H9 (cell line): ENCODE results near the gene LCE6A. TPM values are rescaled to one million over a fixed set of nuclear protein-coding genes. Genes with fewer than 3 reads are reported as not detected.

Source experiments
- DNase-seq: peaks from one replicate; pipeline ENCODE4 v3.0.0-alpha.2; 2017
- H2AFZ ChIP-seq: one replicate; pipeline ENCODE4 v1.6.1; 2013; ENCODE audit warnings: mild to moderate bottlenecking, low read length, control low read depth, moderate library complexity
- H2AK5ac ChIP-seq: 2 replicates; pipeline ENCODE4 v1.6.1; 2013; ENCODE audit warnings: low read length, control low read depth, mixed read lengths; ENCODE audit not compliant: insufficient read length
- H2BK120ac ChIP-seq: one replicate; pipeline ENCODE4 v1.6.1; 2013; ENCODE audit warnings: low read depth, mild to moderate bottlenecking, low read length, control low read depth, inconsistent platforms; ENCODE audit not compliant: poor library complexity, severe bottlenecking
- H2BK12ac ChIP-seq: 2 replicates; pipeline ENCODE4 v1.6.1; 2013; ENCODE audit warnings: low read length, control low read depth, mixed read lengths, low read depth; ENCODE audit not compliant: insufficient read length
- H2BK15ac ChIP-seq: 2 replicates; pipeline ENCODE4 v1.6.1; 2013; ENCODE audit warnings: low read depth, low read length, control low read depth
- H2BK20ac ChIP-seq: one replicate; pipeline ENCODE4 v1.6.1; 2013; ENCODE audit warnings: low read depth, mild to moderate bottlenecking, low read length, control low read depth, inconsistent platforms; ENCODE audit not compliant: poor library complexity, severe bottlenecking
- H2BK5ac ChIP-seq: 2 replicates; pipeline ENCODE4 v1.6.1; 2013; ENCODE audit warnings: low read length, control low read depth, mixed read lengths; ENCODE audit not compliant: insufficient read length
- H3K14ac ChIP-seq: 2 replicates; pipeline ENCODE4 v1.6.1; 2013; ENCODE audit warnings: low read length, control low read depth; ENCODE audit not compliant: insufficient read depth
- H3K18ac ChIP-seq: 2 replicates; pipeline ENCODE4 v1.6.1; 2013; ENCODE audit warnings: low read depth, mild to moderate bottlenecking, mixed read lengths, low read length, control low read depth; ENCODE audit not compliant: insufficient read length
- H3K23ac ChIP-seq: 2 replicates; pipeline ENCODE4 v1.6.1; 2013; ENCODE audit warnings: low read length, control low read depth, mixed read lengths, low read depth; ENCODE audit not compliant: insufficient read length
- H3K23me2 ChIP-seq: 2 replicates; pipeline ENCODE4 v1.6.1; 2013; ENCODE audit warnings: low read depth, mild to moderate bottlenecking, mixed read lengths, low read length, control low read depth; ENCODE audit not compliant: insufficient read length, poor library complexity, severe bottlenecking
- H3K27ac ChIP-seq: 2 replicates; pipeline ENCODE4 v1.5.1; 2013; ENCODE audit warnings: low read length, control low read depth, mixed read lengths, low read depth; ENCODE audit not compliant: insufficient read length
- H3K27me3 ChIP-seq: 2 replicates; pipeline ENCODE4 v1.6.1; 2013; ENCODE audit warnings: low read length, control low read depth, inconsistent platforms; ENCODE audit not compliant: insufficient read depth
- H3K4ac ChIP-seq: 2 replicates; pipeline ENCODE4 v1.6.1; 2013; ENCODE audit warnings: low read depth, mild to moderate bottlenecking, control low read depth, inconsistent platforms, low read length, moderate library complexity
- H3K4me1 ChIP-seq: 2 replicates; pipeline ENCODE4 v1.6.1; 2013; ENCODE audit warnings: low read length, control low read depth, inconsistent platforms; ENCODE audit not compliant: insufficient read depth
- H3K4me2 ChIP-seq: 2 replicates; pipeline ENCODE4 v1.6.1; 2013; ENCODE audit warnings: low read length, control low read depth, mixed read lengths; ENCODE audit not compliant: insufficient read length, insufficient read depth
- H3K56ac ChIP-seq: 2 replicates; pipeline ENCODE4 v1.6.1; 2013; ENCODE audit warnings: low read depth, mild to moderate bottlenecking, mixed read lengths, low read length, control low read depth; ENCODE audit not compliant: insufficient read length
- H3K79me1 ChIP-seq: 2 replicates; pipeline ENCODE4 v1.6.1; 2013; ENCODE audit warnings: low read depth, mild to moderate bottlenecking, moderate library complexity, low read length, control low read depth, inconsistent platforms; ENCODE audit not compliant: insufficient read depth, poor library complexity, severe bottlenecking
- H3K79me2 ChIP-seq: 2 replicates; pipeline ENCODE4 v1.6.1; 2013; ENCODE audit warnings: low read length, control low read depth, inconsistent platforms; ENCODE audit not compliant: insufficient read depth
- H3K9ac ChIP-seq: 2 replicates; pipeline ENCODE4 v1.6.1; 2013; ENCODE audit warnings: low read length, control low read depth, mixed read lengths; ENCODE audit not compliant: insufficient read length; ENCODE audit errors: extremely low read depth
- H3K9me3 ChIP-seq: one replicate; pipeline ENCODE4 v1.6.1; 2013; ENCODE audit warnings: low read depth, low read length, inconsistent platforms; ENCODE audit not compliant: control insufficient read depth
- H3T11ph ChIP-seq: one replicate; pipeline ENCODE4 v1.6.1; 2013; ENCODE audit warnings: mild to moderate bottlenecking, low read length, control low read depth, inconsistent platforms
- H4K20me1 ChIP-seq: one replicate; pipeline ENCODE4 v1.6.1; 2013; ENCODE audit not compliant: control insufficient read depth, insufficient read length, insufficient read depth
- H4K5ac ChIP-seq: 2 replicates; pipeline ENCODE4 v1.6.1; 2013; ENCODE audit warnings: low read depth, mild to moderate bottlenecking, mixed read lengths, low read length, control low read depth; ENCODE audit not compliant: insufficient read length
- H4K8ac ChIP-seq: replicated peaks from 2 replicates; pipeline ENCODE4 v1.6.1; 2013; ENCODE audit warnings: low read length, control low read depth, mixed read lengths, low read depth; ENCODE audit not compliant: insufficient read length
- H4K91ac ChIP-seq: 2 replicates; pipeline ENCODE4 v1.6.1; 2013; ENCODE audit warnings: low read depth, mild to moderate bottlenecking, moderate library complexity, mixed read lengths, low read length, control low read depth; ENCODE audit not compliant: insufficient read length
- H3K27ac Mint-ChIP-seq, 3 experiments: 2 replicates in 2 of 3; 3 replicates in 1 of 3; pipeline ENCODE4 v1.8.0; 2020 to 2021; ENCODE audit warnings: mixed read lengths in 3 of 3, mild to moderate bottlenecking in 1 of 3, moderate library complexity in 1 of 3
- H3K27me3 Mint-ChIP-seq: 2 replicates; pipeline ENCODE4 v1.8.0; 2021; ENCODE audit warnings: low read depth, mild to moderate bottlenecking, moderate library complexity, mixed read lengths
- H3K36me3 Mint-ChIP-seq, 3 experiments: 2 replicates in 2 of 3; 3 replicates in 1 of 3; pipeline ENCODE4 v1.8.0; 2020 to 2021; ENCODE audit warnings: low read depth in 3 of 3, mixed read lengths in 3 of 3; ENCODE audit not compliant: insufficient read depth in 1 of 3
- H3K4me1 Mint-ChIP-seq, 2 experiments: 2 replicates each; pipeline ENCODE4 v1.8.0; 2020; ENCODE audit warnings: mixed read lengths in 2 of 2
- H3K4me3 Mint-ChIP-seq, 2 experiments: 2 replicates in 1 of 2; 3 replicates in 1 of 2; pipeline ENCODE4 v1.8.0; 2020 to 2021; ENCODE audit warnings: mild to moderate bottlenecking in 2 of 2, mixed read lengths in 2 of 2, moderate library complexity in 1 of 2
- H3K9me3 Mint-ChIP-seq, 2 experiments: 2 replicates in 1 of 2; 3 replicates in 1 of 2; pipeline ENCODE4 v1.8.0; 2020; ENCODE audit warnings: mild to moderate bottlenecking in 2 of 2, mixed read lengths in 2 of 2, moderate library complexity in 1 of 2
- WGBS: extraction: QIAGEN DNeasy Blood & Tissue Kit; methylation state at CpG from one replicate; pipeline ENCODE4 v1.1.7; 2013; ENCODE audit warnings: missing lambda C conversion rate, low lambda C conversion rate, mixed read lengths; ENCODE audit not compliant: insufficient read length; ENCODE audit errors: extremely low coverage; 5-methylcytosine and 5-hydroxymethylcytosine counted together
- total RNA-seq: library from RNA; stranded (reverse); gene quantifications from 2 replicates; pipeline ENCODE4 v1.2.1, GENCODE V29; 2021
- TF ChIP-seq, protein P1 (sequence below): fragments of 200-600 bp; sonication (generic); conservative IDR thresholded peaks from 3 replicates; pipeline ENCODE4 v1.8.0; 2021; ENCODE audit warnings: antibody characterized with exemption, mild to moderate bottlenecking

The LCE6A gene
- total RNA-seq, 1 experiment from 2014 or later: not detected

DNA sequence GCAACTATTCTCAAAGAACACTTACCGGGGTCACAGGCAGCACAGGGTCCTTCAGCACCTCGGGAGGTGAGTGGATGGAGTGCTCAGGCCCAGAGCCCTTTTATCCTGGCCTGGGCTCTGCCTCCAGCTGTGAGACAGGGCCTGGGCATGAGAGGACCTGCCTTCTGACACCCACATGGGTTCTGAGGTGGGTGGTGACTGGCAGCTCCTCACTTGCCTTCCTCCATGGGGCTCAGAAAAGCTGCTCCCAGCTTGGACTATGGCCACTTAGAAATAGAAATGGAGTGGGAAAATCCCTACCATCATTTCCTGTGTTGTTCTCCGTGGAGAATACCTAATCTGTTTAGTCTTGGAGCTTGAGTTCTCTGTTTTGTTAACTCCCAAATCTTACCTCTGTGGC lies 36.1 kb upstream of the LCE6A start, which contains the start of gene LCE1C:
Gene LCE1C (minus strand): TSS at position 76 of the 400 bp plus-strand sequence. CDS start 1,173 bp downstream, outside the sequence.
- no peak within 1 kb of the TSS for H3K18ac ChIP-seq
- no peaks in the 10 kb centered on the region; the same call in none of the 2 replicates for H3K27me3 Mint-ChIP-seq
- H2BK120ac ChIP-seq: no peak within 1 kb of the TSS
- H2BK15ac ChIP-seq: no peak within 1 kb of the TSS
- no peak within 1 kb of the TSS for H3K4me2 ChIP-seq
- H2BK12ac ChIP-seq: no peak within 1 kb of the TSS
- H3K4ac ChIP-seq: no peak within 1 kb of the TSS
- no peaks in the 10 kb centered on the region for H4K20me1 ChIP-seq
- H3K36me3 Mint-ChIP-seq: peaks cover 4 to 24% (median 7%) of the 10 kb centered on the region in 3 experiments; a peak in 5 of 7 replicates
- no peak within 1 kb of the TSS for H2BK20ac ChIP-seq
- H3T11ph ChIP-seq: no peak within 1 kb of the TSS
- H4K8ac ChIP-seq: no peak within 1 kb of the TSS
- H3K9ac ChIP-seq: no peak within 1 kb of the TSS
- no peaks in the 10 kb centered on the region for H3K4me1 Mint-ChIP-seq
- no CpG with 5 or more reads among the region's 3 CpGs for WGBS
- no peaks in the 10 kb centered on the region for H3K79me1 ChIP-seq
- no peak within 1 kb of the TSS for H3K4me3 Mint-ChIP-seq
- DNase-seq: no peak
- H4K5ac ChIP-seq: no peak within 1 kb of the TSS
- H3K27ac ChIP-seq: no peak within 1 kb of the TSS
- no peaks in the 10 kb centered on the region for H3K23me2 ChIP-seq
- no peak within 1 kb of the TSS for H4K91ac ChIP-seq
- no peak within 1 kb of the TSS for H3K14ac ChIP-seq
- peaks cover 83 to 84% of the 10 kb centered on the region in 2 experiments for H3K9me3 Mint-ChIP-seq
- no peak within 1 kb of the TSS for H3K56ac ChIP-seq
- H2AFZ ChIP-seq: no peak within 1 kb of the TSS
- H3K4me1 ChIP-seq: no peaks in the 10 kb centered on the region
- H3K23ac ChIP-seq: no peak within 1 kb of the TSS
- peaks cover 80% of the 10 kb centered on the region for H3K9me3 ChIP-seq
- H3K27me3 ChIP-seq: no peaks in the 10 kb centered on the region
- no peak within 1 kb of the TSS for H2BK5ac ChIP-seq
- no peak within 1 kb of the TSS for H2AK5ac ChIP-seq
- no peaks in the 10 kb centered on the region for H3K79me2 ChIP-seq
- TF ChIP-seq, protein P1, sequence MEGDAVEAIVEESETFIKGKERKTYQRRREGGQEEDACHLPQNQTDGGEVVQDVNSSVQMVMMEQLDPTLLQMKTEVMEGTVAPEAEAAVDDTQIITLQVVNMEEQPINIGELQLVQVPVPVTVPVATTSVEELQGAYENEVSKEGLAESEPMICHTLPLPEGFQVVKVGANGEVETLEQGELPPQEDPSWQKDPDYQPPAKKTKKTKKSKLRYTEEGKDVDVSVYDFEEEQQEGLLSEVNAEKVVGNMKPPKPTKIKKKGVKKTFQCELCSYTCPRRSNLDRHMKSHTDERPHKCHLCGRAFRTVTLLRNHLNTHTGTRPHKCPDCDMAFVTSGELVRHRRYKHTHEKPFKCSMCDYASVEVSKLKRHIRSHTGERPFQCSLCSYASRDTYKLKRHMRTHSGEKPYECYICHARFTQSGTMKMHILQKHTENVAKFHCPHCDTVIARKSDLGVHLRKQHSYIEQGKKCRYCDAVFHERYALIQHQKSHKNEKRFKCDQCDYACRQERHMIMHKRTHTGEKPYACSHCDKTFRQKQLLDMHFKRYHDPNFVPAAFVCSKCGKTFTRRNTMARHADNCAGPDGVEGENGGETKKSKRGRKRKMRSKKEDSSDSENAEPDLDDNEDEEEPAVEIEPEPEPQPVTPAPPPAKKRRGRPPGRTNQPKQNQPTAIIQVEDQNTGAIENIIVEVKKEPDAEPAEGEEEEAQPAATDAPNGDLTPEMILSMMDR: no peak
- H3K27ac Mint-ChIP-seq: no peak within 1 kb of the TSS
